ENCODE measurements around the gene FNDC3A. TPM values are rescaled to one million over a fixed set of nuclear protein-coding genes. Genes with fewer than 3 reads are reported as not detected.

The FNDC3A gene
- total and polyA plus RNA-seq, 8 donors = 13.0 to 131 (median 26.2) TPM

GRCh38 chr13:49221590-49221965 is 245.9 kb downstream of the FNDC3A start:
- Histone ChIP-seq H3K27me3 (peaks cover 4 to 57% (median 37%) of the 10 kb centered on the region in 3 donors), H3K4me1 (peaks cover 19 to 52% (median 40%) of the 10 kb centered on the region in 4 donors), H3K27ac (peak overlapping the region in 1 of 5 donors; percentile 57), H3K4me3 (peak overlapping the region in 1 of 4 donors; percentile 50), H3K9me3 (no peaks in the 10 kb centered on the region), H3K36me3 (no peaks in the 10 kb centered on the region)
- TF ChIP-seq POLR2A (IDR thresholded peaks at IDR 0.05) = no peak
- no peak for TF ChIP-seq CTCF (IDR thresholded peaks at IDR 0.05)
- no peak for TF ChIP-seq EP300 (IDR thresholded peaks at IDR 0.05)
- TF ChIP-seq POLR2AphosphoS5 (IDR thresholded peaks at IDR 0.05) = no peak
- intact Hi-C loops (cut with DNase I; ENCODE audit: low total_unique reads) = no loop called here
- DNase-seq = peak; percentile 31 to 75
- WGBS, 5 donors = 31 to 46% (median 34%) methylated on average over 4 of the region's 4 CpGs

- intact Hi-C loops (cut with DNase I; ENCODE audit: low total_unique reads) = no loop called here
- peak; percentile 42 to 53 for DNase-seq
- no peaks in the 10 kb centered on the region for H3K9me3 ChIP-seq
- 30 to 45% (median 33%) methylated on average over 5 of the region's 5 CpGs for WGBS, 5 donors
- H3K27me3 ChIP-seq = peaks cover 1 to 29% (median 18%) of the 10 kb centered on the region in 3 donors
- H3K36me3 ChIP-seq = no peaks in the 10 kb centered on the region
- H3K4me1 ChIP-seq = peaks cover 10 to 30% (median 26%) of the 10 kb centered on the region in 4 donors
- TF ChIP-seq POLR2AphosphoS5 (IDR thresholded peaks at IDR 0.05) (peak in 1 of 3 donors; percentile 25), POLR2A (IDR thresholded peaks at IDR 0.05) (no peak), EP300 (IDR thresholded peaks at IDR 0.05) (no peak), CTCF (IDR thresholded peaks at IDR 0.05) (no peak)
- peak overlapping the region in 2 of 5 donors; percentile 24 to 61 for H3K27ac ChIP-seq
- H3K4me3 ChIP-seq = no peak overlapping the region
Measured at GRCh38 chr13:49225223-49226042, 249.7 kb downstream of the FNDC3A start.

GRCh38 chr13:49226613-49227012 is 250.9 kb downstream of the FNDC3A start:
- no peak overlapping the region for H3K4me3 ChIP-seq
- peaks cover 0 to 20% (median 15%) of the 10 kb centered on the region in 4 donors for H3K4me1 ChIP-seq
- DNase-seq = no peak
- intact Hi-C loops (cut with DNase I; ENCODE audit: low total_unique reads) = no loop called here
- no peaks in the 10 kb centered on the region for H3K9me3 ChIP-seq
- TF ChIP-seq POLR2AphosphoS5 (IDR thresholded peaks at IDR 0.05) = no peak
- TF ChIP-seq CTCF (IDR thresholded peaks at IDR 0.05) = no peak
- H3K27me3 ChIP-seq = peaks cover 0 to 17% (median 6%) of the 10 kb centered on the region in 3 donors
- no peak overlapping the region for H3K27ac ChIP-seq
- H3K36me3 ChIP-seq = no peaks in the 10 kb centered on the region
- WGBS, 5 donors = 86 to 92% (median 88%) methylated on average over 5 of the region's 5 CpGs

- Histone ChIP-seq H3K36me3 (no peaks in the 10 kb centered on the region), H3K9me3 (no peaks in the 10 kb centered on the region), H3K27me3 (no peaks in the 10 kb centered on the region), H3K4me3 (no peak overlapping the region), H3K27ac (no peak overlapping the region), H3K4me1 (no peaks in the 10 kb centered on the region)
- no peak for TF ChIP-seq EP300 (IDR thresholded peaks at IDR 0.05)
- TF ChIP-seq POLR2A (IDR thresholded peaks at IDR 0.05) = no peak
- no peak for TF ChIP-seq POLR2AphosphoS5 (IDR thresholded peaks at IDR 0.05)
- no peak for TF ChIP-seq CTCF (IDR thresholded peaks at IDR 0.05)
- DNase-seq = no peak
- intact Hi-C loops (cut with DNase I; ENCODE audit: low total_unique reads) = no loop called here
- 86 to 95% (median 94%) methylated on average over 2 to 3 of the region's 3 CpGs for WGBS, 5 donors
Measured at GRCh38 chr13:49234741-49235140, 259.0 kb downstream of the FNDC3A start.

All from stomach (tissue), 9 donors.